GM06990 (cell line): ENCODE results near the gene KRTAP2-3.

Experiments used
- DNase-seq: peaks from one replicate; pipeline ENCODE4 v3.0.0-alpha.2; 2011; ENCODE audit not compliant: insufficient read length; ENCODE audit errors: extremely low read depth
- H3K27me3 ChIP-seq: replicated peaks from 2 replicates; pipeline ENCODE4 v1.6.0; 2011; ENCODE audit warnings: low read length; ENCODE audit not compliant: control insufficient read depth, insufficient read depth
- H3K36me3 ChIP-seq: 2 replicates; pipeline ENCODE4 v1.5.1; 2011; ENCODE audit warnings: low read length; ENCODE audit not compliant: control insufficient read depth, insufficient read depth
- H3K4me3 ChIP-seq: replicated peaks from 2 replicates; pipeline ENCODE4 v1.5.1; 2011; ENCODE audit warnings: low read depth, mild to moderate bottlenecking, control low read depth, low read length
- TF ChIP-seq, protein P1 (sequence below): IDR thresholded peaks from 2 replicates; pipeline ENCODE4 v1.5.1; 2011; ENCODE audit warnings: low read length, control low read depth, mild to moderate bottlenecking, inconsistent platforms; ENCODE audit not compliant: insufficient read depth, poor library complexity, severe bottlenecking

Gene KRTAP2-3

DNA sequence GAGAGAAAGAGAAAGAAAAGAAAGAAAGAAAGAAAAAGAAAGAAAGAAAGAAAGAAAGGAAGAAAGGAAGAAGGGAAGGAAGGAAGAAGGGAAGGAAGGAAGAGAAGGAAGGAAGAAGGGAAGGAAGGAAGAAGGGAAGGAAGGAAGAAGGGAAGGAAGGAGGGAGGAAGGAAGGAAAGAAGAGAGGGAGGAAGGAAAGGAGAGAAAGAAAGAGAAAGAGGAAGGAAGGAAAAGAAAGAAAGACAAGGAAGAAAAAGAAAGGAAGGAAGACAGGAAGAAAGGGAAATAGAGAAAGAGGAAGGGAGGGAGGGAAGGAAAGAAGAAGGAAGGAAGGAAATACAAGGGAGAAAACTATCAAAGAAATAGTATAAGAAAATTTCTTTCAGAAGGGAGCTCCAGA lies 16.9 kb upstream of the KRTAP2-3 start:
- TF ChIP-seq, protein P1, sequence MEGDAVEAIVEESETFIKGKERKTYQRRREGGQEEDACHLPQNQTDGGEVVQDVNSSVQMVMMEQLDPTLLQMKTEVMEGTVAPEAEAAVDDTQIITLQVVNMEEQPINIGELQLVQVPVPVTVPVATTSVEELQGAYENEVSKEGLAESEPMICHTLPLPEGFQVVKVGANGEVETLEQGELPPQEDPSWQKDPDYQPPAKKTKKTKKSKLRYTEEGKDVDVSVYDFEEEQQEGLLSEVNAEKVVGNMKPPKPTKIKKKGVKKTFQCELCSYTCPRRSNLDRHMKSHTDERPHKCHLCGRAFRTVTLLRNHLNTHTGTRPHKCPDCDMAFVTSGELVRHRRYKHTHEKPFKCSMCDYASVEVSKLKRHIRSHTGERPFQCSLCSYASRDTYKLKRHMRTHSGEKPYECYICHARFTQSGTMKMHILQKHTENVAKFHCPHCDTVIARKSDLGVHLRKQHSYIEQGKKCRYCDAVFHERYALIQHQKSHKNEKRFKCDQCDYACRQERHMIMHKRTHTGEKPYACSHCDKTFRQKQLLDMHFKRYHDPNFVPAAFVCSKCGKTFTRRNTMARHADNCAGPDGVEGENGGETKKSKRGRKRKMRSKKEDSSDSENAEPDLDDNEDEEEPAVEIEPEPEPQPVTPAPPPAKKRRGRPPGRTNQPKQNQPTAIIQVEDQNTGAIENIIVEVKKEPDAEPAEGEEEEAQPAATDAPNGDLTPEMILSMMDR: no peak
- no peaks in the 10 kb centered on the region for H3K36me3 ChIP-seq
- DNase-seq: no peak

DNA sequence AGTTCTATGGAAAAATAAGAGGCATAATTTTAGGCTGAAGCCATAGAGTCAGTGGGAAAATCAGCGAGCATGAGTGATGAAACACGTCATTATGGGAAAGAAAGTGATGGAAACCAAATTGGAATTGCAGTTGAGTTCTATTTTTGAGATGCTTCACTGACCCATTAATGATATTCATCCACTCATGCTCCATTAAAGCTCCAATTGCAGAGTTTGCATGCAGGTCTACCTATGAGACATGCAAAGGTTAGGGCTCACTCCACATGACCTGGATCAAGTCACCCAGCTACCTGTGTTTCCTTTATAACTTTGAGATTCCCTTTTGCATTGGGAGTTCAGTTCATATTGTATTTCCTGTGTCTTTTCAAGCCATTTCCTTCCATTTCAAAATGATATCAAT lies 13.8 kb upstream of the KRTAP2-3 start:
- TF ChIP-seq, protein P1: no peak
- no peak for DNase-seq
- Histone ChIP-seq H3K27me3 (no peaks in the 10 kb centered on the region), H3K36me3 (no peaks in the 10 kb centered on the region), H3K4me3 (no peak overlapping the region)

More for the DNA sequence above, 16.9 kb upstream of the KRTAP2-3 start:
- no peak overlapping the region for H3K4me3 ChIP-seq
- no peaks in the 10 kb centered on the region for H3K27me3 ChIP-seq

DNA sequence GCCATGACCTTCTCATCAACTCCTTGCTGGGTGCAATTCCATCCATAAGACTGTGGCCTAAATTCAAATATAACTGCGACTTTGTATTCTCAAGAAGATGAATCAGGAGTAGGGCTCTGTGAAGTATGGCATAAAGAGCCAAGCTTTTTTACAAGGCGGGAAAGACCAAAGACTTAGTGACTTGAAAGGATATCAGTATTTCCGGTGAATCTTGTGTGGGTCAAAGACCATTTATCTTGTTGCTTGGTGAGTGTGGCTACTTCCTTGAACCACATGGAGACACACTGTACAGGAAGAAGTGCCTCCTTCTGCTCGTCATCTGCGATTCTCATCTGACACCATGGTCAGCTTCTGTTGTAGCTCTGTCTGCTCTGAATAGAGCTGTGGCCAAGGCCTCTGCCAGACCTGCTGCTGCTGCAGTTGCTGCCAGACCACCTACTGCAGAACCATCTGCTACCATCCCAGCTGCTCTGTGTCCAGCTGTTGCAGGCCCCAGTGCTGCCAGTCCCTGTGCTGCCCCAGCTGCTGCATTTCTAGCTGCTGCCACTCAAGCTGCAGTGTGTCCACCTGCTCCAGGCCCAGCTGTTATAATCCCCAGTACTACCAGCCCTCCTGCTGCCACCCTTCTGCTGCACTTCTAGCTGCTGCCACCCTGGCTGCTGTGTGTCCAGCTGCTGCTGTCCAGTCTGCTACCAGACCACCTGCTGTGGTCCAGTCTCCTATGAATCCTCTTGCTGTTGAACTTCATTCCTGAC lies 11.9 kb upstream of the KRTAP2-3 start:
- TF ChIP-seq, protein P1: no peak

DNA sequence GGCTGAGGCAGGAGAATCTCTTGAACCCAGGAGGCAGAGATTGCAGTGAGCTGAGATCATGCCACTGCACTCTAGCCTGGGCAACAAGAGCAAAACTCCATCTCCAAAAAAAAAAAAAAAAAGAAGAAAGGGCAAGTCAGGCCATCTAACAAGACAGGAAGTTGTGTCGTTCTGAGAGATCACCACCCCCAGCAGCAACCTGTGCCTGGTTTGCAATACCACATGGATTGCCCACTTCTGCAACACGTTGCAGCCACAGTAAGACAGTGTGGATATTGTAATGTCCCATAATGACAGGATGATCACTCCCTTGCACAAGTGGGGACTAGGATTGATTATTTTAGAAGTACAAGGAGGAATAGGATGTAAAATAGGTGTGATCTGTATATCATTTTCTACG lies 9.1 kb upstream of the KRTAP2-3 start:
- Histone ChIP-seq H3K27me3 (no peaks in the 10 kb centered on the region), H3K36me3 (no peaks in the 10 kb centered on the region), H3K4me3 (no peak overlapping the region)
- TF ChIP-seq, protein P1: no peak
- no peak for DNase-seq

More for the DNA sequence above, 11.9 kb upstream of the KRTAP2-3 start:
- no peaks in the 10 kb centered on the region for H3K27me3 ChIP-seq
- no peak overlapping the region for H3K4me3 ChIP-seq
- DNase-seq: no peak
- no peaks in the 10 kb centered on the region for H3K36me3 ChIP-seq

DNA sequence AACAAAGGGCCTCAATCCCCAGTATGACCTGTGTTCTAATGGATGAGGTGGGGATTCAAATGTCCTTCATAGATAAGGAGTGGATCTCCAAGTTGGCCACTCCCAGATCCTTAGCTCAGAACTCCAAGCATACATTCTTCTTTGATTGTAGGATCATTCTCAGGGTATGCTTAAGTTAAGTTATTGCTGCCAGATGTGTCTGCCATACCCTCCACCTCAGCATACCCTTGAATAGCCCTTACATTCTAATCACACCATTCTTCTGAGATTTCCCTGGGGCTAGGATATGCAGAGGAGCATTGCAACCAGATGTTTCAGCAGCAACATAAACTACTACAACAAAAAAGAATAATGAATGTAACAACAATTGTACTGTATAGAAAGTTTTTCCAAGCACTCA lies 7.4 kb upstream of the KRTAP2-3 start:
- Histone ChIP-seq H3K27me3 (no peaks in the 10 kb centered on the region), H3K36me3 (no peaks in the 10 kb centered on the region), H3K4me3 (no peak overlapping the region)
- DNase-seq: no peak
- TF ChIP-seq, protein P1: no peak
